ENCODE data around the gene PROC.
A peak's percentile ranks its signal among the peaks of the same experiment; 100 is the strongest.
"Not testable (repeated sequence)": the region's sequence is repeated elsewhere in the genome, so short reads cannot be mapped to it uniquely, and the experiment has no call there.

PROC gene

DNA sequence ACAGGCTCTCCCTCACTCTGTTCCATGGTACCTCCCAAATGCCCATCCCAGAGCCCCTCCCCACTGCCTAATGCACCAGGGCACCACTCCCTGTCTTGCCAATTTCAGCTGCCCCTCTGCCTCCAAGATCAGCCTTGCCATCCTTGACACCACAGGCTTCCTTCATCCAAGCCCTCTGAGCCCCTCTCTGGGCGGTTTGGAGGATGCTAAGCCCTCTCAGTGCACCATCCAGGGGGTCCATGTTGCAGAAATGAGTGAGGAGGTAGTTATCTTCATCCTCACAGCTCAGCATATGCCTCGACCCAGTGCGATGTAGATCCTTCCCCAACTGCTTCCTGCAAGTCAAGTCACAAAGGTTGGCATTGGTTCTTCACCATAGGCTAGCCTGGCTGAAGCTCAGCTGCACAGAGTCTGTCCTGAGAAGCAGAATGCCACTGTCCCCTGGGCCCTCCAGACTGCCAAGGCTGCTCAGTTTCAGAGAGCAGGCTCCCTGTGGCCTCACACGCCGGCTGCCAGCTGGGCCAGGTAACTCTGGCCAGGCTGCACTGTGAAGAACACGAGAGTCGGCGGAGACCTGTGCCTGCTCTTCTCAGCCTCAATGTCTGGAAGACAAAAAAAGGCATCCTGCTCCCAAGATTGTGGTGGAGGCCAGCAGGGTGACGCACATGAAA is 20.5 kb upstream of the PROC start:
- no peak for DNase-seq

DNA sequence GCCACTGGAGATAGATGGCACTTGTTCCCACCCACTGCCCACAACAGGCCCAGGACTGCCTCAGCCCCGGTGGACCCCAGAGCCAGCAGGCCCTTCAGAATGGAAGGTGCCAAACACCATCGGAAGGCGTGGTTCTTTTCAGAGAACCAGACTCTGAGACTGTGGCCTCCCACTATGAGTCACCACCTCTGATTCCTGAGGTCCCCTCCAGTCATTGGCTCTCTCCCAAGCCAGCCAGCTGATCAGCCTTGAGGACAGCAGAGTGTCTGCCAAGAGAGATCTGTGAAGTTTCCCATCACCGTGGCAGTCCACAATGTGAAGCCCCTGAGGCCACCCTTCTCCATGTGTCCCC is 20.0 kb upstream of the PROC start:
- peak in 1 of 2 donors; percentile 18 for DNase-seq

- DNase-seq = no peak
Measured at GRCh38 chr2:127400533-127400896, 17.7 kb upstream of the PROC start.

- DNase-seq = no peak
Measured at GRCh38 chr2:127400897-127401756, 17.1 kb upstream of the PROC start.

DNA sequence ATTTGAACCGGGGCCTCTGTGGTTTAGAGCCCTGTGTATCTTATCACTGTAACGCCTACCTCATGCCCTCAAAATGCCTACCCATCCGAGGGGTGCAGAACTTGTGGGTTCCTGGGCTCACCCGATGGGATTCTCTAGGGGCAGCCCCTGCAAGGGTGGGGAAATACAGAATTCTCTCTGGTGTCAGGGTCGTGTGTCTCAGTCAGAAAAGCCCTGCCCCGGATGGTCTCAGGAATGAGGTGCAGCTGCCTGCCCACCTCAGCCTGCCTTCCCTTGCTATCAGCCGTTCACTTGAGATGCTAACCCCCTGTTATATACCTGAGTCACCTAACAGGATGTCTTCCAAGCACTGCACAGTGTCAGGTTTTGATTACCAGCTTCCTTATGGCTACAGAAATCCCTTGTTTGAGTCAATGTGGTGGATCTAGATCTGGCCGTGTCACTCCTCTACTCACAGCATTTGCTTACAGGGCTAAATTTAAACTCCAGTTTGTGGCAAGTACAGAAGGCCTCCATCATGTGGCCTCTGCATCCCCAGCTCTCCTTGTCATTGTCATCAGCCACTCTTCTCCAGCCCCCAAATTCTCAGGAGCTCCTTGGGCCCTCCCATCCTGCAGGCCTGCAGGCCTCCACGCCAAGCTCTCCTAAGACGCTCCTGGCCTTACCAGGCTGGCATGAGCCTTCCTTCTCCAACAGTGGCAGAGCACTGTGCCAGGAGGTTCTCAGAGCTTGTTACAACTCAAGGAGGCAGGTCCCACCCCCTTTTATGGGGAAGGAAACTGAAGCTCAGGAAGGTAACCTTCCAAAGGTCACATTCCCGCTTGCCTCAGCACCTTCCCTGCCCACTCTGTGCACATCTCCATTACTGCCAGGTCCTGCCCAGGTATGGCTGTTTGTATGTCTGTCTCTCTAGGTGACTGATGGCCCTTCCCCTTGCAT is 16.2 kb upstream of the PROC start:
- no peak for DNase-seq

- DNase-seq = no peak
Measured at GRCh38 chr2:127403460-127403859, 14.8 kb upstream of the PROC start.

GRCh38 chr2:127404466-127405254 is 13.6 kb upstream of the PROC start:
- DNase-seq = peak in 1 of 2 donors; percentile 4

DNA sequence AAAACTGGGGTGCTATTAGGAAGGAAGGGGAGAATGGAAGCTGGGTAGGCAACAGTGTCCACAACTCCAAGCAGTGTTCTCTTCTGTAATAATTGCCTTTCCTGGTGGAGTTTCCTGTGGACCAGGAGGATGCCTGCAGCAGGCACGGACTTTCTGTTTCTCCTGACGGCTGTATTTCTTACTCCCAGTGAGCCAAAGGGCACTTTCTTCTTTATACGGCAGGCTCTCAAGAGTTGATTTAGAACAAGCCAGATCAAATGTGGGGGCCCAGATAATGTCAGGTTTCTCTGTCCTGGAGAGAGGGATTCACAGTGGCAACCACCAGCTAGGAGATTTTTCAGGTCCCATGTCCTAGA is 13.0 kb upstream of the PROC start:
- DNase-seq = no peak

DNA sequence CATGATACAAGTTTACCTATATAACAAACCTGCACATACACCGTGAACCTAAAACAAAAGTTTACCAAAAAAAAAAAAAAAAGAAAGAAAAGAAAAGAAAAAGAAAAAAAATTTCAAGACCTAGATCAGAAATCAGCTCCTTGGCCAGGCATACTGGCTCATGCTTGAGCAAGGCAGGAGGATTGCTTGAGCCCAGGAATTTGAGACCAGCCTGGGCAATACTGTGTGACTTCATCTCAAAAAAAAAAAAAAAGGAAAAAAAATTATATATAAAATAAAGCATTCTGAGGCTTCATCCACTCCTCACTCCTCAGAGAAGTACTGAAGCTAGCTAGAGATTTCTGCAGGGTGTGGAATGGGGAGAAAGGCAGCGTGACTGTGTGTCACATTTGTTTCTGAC is 11.8 kb upstream of the PROC start:
- no peak for DNase-seq

GRCh38 chr2:127407091-127407490 is 11.1 kb upstream of the PROC start:
- DNase-seq = no peak

- no peak for DNase-seq
Measured at GRCh38 chr2:127407661-127408003, 10.6 kb upstream of the PROC start.

GRCh38 chr2:127408004-127408806 is 10.0 kb upstream of the PROC start:
- peak; percentile 80 to 85 for DNase-seq

DNA sequence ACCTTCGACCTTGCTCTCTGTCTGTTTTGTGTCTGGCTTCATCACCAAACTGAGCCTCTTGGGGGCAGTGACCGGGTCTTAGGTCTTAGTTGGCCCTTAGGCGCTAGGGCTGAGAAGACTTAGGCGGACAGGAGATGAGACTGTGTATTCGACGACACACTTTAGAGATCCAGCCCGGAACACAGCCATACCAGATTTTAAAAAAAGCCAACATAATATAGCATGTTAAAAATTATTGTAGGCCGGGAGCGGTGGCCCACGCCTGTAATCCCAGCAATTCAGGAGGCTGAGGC is 9.5 kb upstream of the PROC start:
- DNase-seq = no peak

- not testable (repeated sequence) for DNase-seq
Measured at GRCh38 chr2:127409716-127410115, 8.5 kb upstream of the PROC start.

DNA sequence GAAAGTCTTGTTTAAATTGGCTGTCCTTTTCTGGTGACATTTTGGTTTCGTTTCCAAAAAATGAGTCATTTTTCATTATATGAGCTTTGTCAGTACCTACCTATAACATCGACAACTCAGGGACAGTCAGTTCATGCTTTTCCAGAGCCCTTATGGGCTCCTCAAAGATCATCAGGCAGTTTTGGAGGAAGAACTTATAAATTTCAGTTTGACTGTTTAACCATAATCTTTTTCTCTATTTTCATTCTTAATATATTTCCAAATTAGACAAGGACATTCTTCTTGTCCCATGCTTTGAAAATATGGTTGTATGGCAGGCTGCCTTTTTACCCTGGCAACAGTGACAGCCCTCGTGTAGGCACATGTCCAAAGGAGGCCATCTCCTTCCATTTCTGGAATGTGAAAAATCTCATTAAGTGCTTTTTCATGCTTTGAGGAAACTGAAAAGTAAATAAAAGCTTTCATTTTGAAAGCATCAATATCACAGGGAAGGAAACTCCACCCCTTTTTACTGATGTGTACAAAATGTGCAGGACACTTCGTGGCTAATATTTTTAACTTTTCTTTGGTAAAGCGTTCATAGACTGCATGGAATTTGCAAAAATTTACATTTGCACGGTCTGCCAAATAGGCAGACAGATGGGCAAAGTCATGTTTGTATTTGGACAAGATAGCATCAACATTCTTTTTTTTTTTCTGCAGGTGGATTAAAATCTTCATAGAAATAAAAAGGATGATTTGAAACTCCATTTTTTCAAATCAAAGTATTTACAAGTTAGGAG is 7.2 kb upstream of the PROC start:
- no peak for DNase-seq

GRCh38 chr2:127411653-127412369 is 6.4 kb upstream of the PROC start:
- DNase-seq = peak; percentile 21 to 28

GRCh38 chr2:127413200-127413599 is 5.0 kb upstream of the PROC start:
- DNase-seq = no peak

GRCh38 chr2:127413782-127414637 is 4.2 kb upstream of the PROC start:
- DNase-seq = no peak

Data from hippocampal formation (tissue), 2 donors.